Left ventricle myocardium inferior (tissue), 1 donor: ENCODE data around the gene KLHL6. TPM values are rescaled to one million over a fixed set of nuclear protein-coding genes. Genes with fewer than 3 reads are reported as not detected.
"Not testable (repeated sequence)": the region's sequence is repeated elsewhere in the genome, so short reads cannot be mapped to it uniquely, and the experiment has no call there.

ENCODE experiments used
- DNase-seq: peaks from one replicate; pipeline ENCODE4 v3.0.0-alpha.2; 2020
- H3K27ac ChIP-seq: fragments of 200-600 bp; replicated peaks from 2 replicates; pipeline ENCODE4 v1.8.0; 2021
- H3K27me3 ChIP-seq: fragments of 200-600 bp; 2 replicates; pipeline ENCODE4 v1.8.0; 2021; ENCODE audit warnings: low read depth
- H3K36me3 ChIP-seq: fragments of 200-600 bp; 2 replicates; pipeline ENCODE4 v1.8.0; 2021
- H3K4me1 ChIP-seq: fragments of 200-600 bp; 2 replicates; pipeline ENCODE4 v1.8.0; 2021
- H3K4me3 ChIP-seq: fragments of 200-600 bp; 2 replicates; pipeline ENCODE4 v1.8.0; 2021; ENCODE audit warnings: mild to moderate bottlenecking, moderate library complexity
- H3K9me3 ChIP-seq: fragments of 200-600 bp; replicated peaks from 2 replicates; pipeline ENCODE4 v1.8.0; 2021
- CTCF ChIP-seq: fragments of 200-600 bp; IDR thresholded peaks from 2 replicates; pipeline ENCODE4 v1.8.0; 2021; ENCODE audit warnings: antibody characterized with exemption, mild to moderate bottlenecking, borderline replicate concordance
- intact Hi-C: fragments of 100-400 bp; cut with micrococcal nuclease; formaldehyde crosslinking; loops from one replicate; pipeline ENCODE4 v1.11.0; 2022
- total RNA-seq: library from RNA; stranded (reverse); fragmentation: NEBNext Ultra II Directional; extraction: Animal tissue kit (Norgen Biotek cat#: 25700); gene quantifications from one replicate; pipeline ENCODE4 v1.2.1, GENCODE V29; 2021
- donor health status: DM: no; HTN: yes; CAD: no; lungs with severe emphysema.

KLHL6 gene
- total RNA-seq, 1 donor from 2014 or later: 0.69 TPM

DNA sequence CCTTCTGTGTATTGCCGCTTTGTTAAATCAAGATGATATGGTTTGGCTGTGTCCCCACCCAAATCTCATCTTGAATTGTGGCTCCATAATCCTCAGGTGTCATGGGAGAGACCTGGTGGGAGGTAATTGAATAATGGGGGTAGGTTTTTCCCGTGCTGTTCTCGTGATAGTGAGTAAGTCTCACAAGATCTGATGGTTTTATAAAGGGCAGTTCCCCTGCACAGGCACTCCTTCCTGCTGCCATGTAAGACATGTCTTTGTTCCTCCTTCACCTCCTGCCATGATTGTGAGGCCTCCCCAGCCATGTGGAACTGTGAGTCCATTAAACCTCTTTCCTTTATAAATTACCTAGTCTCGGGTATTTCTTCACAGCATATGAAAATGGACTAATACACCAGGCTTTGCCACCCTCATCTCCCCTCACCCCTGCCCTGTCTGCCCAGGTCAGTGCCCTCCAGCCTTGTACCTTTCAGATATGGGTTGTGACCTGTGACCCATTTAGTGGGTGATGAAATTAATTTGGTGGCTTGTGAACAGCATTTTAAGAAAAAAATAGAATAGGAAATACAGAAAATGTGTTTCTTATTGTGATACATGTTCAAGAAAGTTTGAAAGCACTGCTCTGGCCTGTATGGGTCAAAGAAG is 71.0 kb downstream of the KLHL6 start:
- no peak overlapping the region for H3K4me3 ChIP-seq
- no peaks in the 10 kb centered on the region for H3K27me3 ChIP-seq
- no peaks in the 10 kb centered on the region for H3K9me3 ChIP-seq
- intact Hi-C loops: no loop called here
- H3K4me1 ChIP-seq: peaks cover 17% of the 10 kb centered on the region
- DNase-seq: no peak
- no peak for TF ChIP-seq CTCF
- no peaks in the 10 kb centered on the region for H3K36me3 ChIP-seq
- no peak overlapping the region for H3K27ac ChIP-seq

DNA sequence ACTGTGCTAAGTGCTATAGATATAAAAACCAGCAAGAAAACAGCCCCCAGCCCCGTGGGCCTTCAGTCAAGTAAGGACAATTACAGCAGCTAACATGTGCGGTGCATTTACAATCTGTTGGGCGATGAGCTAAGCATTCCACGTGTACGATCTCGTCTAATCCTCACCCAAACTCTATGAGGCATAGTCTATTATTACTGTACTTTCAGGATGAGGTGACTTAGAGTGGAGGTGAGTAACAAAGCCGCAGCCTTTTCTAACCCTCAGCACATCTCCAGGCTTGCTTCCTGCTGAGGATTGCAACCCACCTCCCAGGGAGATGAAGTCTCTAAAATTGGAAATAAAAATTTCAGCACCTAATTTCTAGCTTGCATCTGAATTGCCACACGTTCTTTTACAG is 73.9 kb downstream of the KLHL6 start:
- H3K9me3 ChIP-seq: no peaks in the 10 kb centered on the region
- H3K27me3 ChIP-seq: peaks cover 8% of the 10 kb centered on the region
- TF ChIP-seq CTCF: no peak
- H3K4me3 ChIP-seq: no peak overlapping the region
- no peak for DNase-seq
- H3K4me1 ChIP-seq: peaks cover 14% of the 10 kb centered on the region
- intact Hi-C loops: no loop called here
- no peaks in the 10 kb centered on the region for H3K36me3 ChIP-seq
- H3K27ac ChIP-seq: no peak overlapping the region

- DNase-seq: no peak
- intact Hi-C loops: no loop called here
- H3K4me3 ChIP-seq: no peak overlapping the region
- H3K4me1 ChIP-seq: peaks cover 21% of the 10 kb centered on the region
- H3K36me3 ChIP-seq: no peaks in the 10 kb centered on the region
- no peak overlapping the region for H3K27ac ChIP-seq
- TF ChIP-seq CTCF: no peak
- H3K27me3 ChIP-seq: peaks cover 8% of the 10 kb centered on the region
- H3K9me3 ChIP-seq: no peaks in the 10 kb centered on the region
Observed at GRCh38 chr3:183478501-183478900, 77.0 kb downstream of the KLHL6 start.

DNA sequence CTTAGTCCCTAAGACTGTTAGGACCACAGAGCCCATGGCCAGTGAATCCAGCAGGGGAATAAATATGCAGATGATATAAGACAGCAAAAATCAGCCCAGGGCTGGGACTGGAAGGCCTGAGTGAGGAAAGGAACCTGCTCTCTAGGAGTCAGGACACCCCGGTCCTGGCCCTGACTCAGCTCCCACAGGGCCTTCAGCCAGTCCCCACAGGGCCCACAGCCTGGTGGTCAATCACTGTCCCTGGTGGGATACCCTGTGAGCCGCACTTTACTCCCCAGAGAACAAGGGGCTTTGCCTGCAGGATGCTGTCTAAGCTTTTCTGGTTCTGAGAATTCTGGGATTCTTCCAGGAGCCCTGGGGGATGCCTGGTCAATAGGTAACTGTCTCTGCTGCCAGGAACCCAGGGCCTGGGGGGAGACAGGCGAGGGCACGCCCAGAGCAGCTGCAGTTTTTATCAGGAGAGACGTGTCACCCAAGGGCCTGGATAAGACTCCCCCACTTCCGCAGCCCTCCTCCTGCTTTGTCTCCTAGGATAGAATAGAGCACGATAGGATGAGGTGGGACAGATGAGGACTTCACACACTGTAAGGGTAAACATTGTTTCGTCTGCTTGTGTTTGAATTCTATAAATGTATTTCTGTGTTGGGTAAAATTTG is 77.6 kb downstream of the KLHL6 start:
- Histone ChIP-seq H3K27ac (no peak overlapping the region), H3K4me1 (peaks cover 16% of the 10 kb centered on the region), H3K4me3 (no peak overlapping the region), H3K9me3 (no peaks in the 10 kb centered on the region), H3K36me3 (no peaks in the 10 kb centered on the region), H3K27me3 (peaks cover 8% of the 10 kb centered on the region)
- no peak for DNase-seq
- intact Hi-C loops: no loop called here
- TF ChIP-seq CTCF: no peak

DNA sequence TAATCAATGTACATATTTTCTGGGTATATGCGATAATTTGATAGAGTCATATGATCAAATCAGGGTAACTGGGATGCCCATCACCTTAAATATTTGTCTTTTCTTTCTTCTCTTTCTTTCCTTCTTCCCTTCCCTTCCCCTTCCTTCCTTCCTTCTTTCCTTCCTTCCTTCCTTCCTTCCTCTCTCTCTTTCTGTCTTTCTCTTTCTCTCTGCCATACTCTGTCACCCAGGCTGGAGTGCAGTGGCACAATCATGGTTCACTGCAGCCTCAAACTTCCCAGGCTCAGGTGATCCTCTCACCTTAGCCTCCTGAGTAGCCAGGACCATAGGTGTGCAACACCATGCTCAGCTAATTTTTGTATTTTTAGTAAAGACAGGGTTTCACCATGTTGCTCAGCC is 79.7 kb downstream of the KLHL6 start:
- intact Hi-C loops, H3K4me3 ChIP-seq, DNase-seq, H3K27ac ChIP-seq, H3K27me3 ChIP-seq, H3K9me3 ChIP-seq, H3K36me3 ChIP-seq: not testable (repeated sequence)
- peaks cover 15% of the 10 kb centered on the region for H3K4me1 ChIP-seq

GRCh38 chr3:183475016-183475763 is 80.3 kb downstream of the KLHL6 start:
- Histone ChIP-seq H3K4me1 (peaks cover 15% of the 10 kb centered on the region), H3K27ac (no peak overlapping the region), H3K4me3 (no peak overlapping the region), H3K27me3 (peaks cover 8% of the 10 kb centered on the region), H3K36me3 (no peaks in the 10 kb centered on the region), H3K9me3 (no peaks in the 10 kb centered on the region)
- no peak for DNase-seq
- intact Hi-C loops: no loop called here
- TF ChIP-seq CTCF: no peak
